H1 (cell line): Measurements from ENCODE around the gene SLC13A2. TPM values are rescaled to one million over a fixed set of nuclear protein-coding genes. Genes with fewer than 3 reads are reported as not detected.

ENCODE experiments used
- CHD7 ChIP-seq: fragments of 300-600 bp; sonication (generic); IDR thresholded peaks from 2 replicates; pipeline ENCODE4 v1.7.1; 2012; ENCODE audit warnings: low read length, moderate library complexity, mild to moderate bottlenecking, inconsistent platforms; ENCODE audit not compliant: insufficient replicate concordance
- CREB1 ChIP-seq: IDR thresholded peaks from 2 replicates; pipeline ENCODE4 v1.6.1; 2012; ENCODE audit warnings: inconsistent platforms
- KDM5A ChIP-seq: fragments of 200-600 bp; IDR thresholded peaks from 2 replicates; pipeline ENCODE4 v1.7.1; 2012; ENCODE audit warnings: mild to moderate bottlenecking, low read length, inconsistent platforms, mixed read lengths
- SP1 ChIP-seq: IDR thresholded peaks from 2 replicates; pipeline ENCODE4 v1.6.1; 2011; ENCODE audit warnings: low read depth, low read length
- TAF1 ChIP-seq: IDR thresholded peaks from 2 replicates; pipeline ENCODE4 v1.6.1; 2011; ENCODE audit warnings: mild to moderate bottlenecking, low read depth, low read length
- polyA plus RNA-seq, 7 experiments: library from polyadenylated mRNA; depleted of rRNA in 3 of 7; stranded (reverse) in 5 of 7; unstranded in 2 of 7; fragments of >200 nt in 5 of 7; fragments of 200-250 nt in 2 of 7; gene quantifications; 1 replicate in 5 of 7; 2 replicates in 1 of 7; 4 replicates in 1 of 7; pipeline versions ENCODE4 v1.2.1 to v1.2.3, GENCODE V29; 2011 to 2013; ENCODE audit warnings: missing spikeins in 2 of 7, mixed read lengths in 2 of 7
- total RNA-seq: library from RNA; stranded (reverse); fragmentation: NEBNext Ultra II Directional; extraction: Animal tissue kit (Norgen Biotek cat#: 25700); gene quantifications from 2 replicates; pipeline ENCODE4 v1.2.1, GENCODE V29; 2021

Gene SLC13A2
- total and polyA plus RNA-seq, 2 of the 8 experiments (the other 6 are each of a cell fraction or from before 2014, with no cell fraction given): not detected

DNA sequence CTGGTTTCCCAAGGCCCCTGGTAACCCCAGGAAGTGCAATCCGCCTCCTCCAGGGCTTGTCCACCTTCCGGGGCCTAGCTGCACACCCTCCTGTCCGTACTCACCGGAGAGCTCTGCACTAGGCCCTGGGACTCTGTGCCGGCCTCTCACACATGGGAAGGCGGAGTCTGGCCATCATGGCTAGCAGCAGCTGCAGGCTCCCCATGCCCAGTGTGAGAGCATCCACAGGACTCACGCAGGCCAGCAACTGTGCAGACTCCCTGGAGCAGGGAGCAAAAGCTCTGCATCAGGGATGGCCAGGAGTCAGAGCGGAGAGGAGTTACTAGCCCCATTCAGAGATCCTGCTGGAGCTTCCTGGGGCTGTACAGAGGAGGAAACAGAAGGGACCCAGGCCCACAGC lies 52.9 kb downstream of the SLC13A2 start (continued):
- TF ChIP-seq CHD7 (no peak), TAF1 (no peak), KDM5A (no peak), CREB1 (no peak), SP1 (no peak)
